ENCODE measurements around the gene ZNF611.
"Not testable (repeated sequence)": the region's sequence is repeated elsewhere in the genome, so short reads cannot be mapped to it uniquely, and the experiment has no call there.

DNA sequence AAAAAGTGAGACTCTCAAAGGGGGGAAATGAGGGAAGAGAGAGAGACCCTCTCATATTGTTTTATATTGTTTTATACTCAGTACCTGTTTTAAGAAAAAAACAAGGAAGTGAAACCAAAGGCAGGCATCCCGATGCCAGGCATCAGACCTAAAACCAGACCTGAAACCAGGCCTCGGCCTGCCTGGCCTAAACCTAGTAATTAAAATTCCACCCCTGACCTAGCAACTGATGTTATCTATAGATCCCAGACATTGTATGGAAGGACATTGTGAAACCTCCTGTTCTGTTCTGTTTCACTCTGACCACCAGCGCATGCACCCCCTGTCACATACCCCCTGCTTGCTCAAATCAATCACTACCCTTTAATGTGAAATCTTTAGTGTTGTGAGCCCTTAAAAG lies 40.6 kb downstream of the ZNF611 start:
- TF ChIP-seq, protein P1, sequence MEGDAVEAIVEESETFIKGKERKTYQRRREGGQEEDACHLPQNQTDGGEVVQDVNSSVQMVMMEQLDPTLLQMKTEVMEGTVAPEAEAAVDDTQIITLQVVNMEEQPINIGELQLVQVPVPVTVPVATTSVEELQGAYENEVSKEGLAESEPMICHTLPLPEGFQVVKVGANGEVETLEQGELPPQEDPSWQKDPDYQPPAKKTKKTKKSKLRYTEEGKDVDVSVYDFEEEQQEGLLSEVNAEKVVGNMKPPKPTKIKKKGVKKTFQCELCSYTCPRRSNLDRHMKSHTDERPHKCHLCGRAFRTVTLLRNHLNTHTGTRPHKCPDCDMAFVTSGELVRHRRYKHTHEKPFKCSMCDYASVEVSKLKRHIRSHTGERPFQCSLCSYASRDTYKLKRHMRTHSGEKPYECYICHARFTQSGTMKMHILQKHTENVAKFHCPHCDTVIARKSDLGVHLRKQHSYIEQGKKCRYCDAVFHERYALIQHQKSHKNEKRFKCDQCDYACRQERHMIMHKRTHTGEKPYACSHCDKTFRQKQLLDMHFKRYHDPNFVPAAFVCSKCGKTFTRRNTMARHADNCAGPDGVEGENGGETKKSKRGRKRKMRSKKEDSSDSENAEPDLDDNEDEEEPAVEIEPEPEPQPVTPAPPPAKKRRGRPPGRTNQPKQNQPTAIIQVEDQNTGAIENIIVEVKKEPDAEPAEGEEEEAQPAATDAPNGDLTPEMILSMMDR (conservative IDR thresholded peaks at IDR 0.05), result not testable (repeated sequence)
- TF ChIP-seq EZH2 (IDR thresholded peaks at IDR 0.05; ENCODE audit: low read depth), result not testable (repeated sequence)
